BLaER1 treated with 17β-estradiol and CSF1 and Interleukin-3, amounts not matched to agents 10 nM and 100 nM (cell line): Measurements from ENCODE around the gene GMDS.

Experiments used
- H3K27ac ChIP-seq, 11 experiments: shearing (Covaris generic); formaldehyde crosslinking; 2 replicates each; pipeline ENCODE4 v1.8.1; 2022
- H3K27me3 ChIP-seq, 11 experiments: shearing (Covaris generic); formaldehyde crosslinking; 2 replicates each; pipeline ENCODE4 v1.8.1; 2022
- H3K36me3 ChIP-seq, 11 experiments: shearing (Covaris generic); formaldehyde crosslinking; 2 replicates each; pipeline ENCODE4 v1.8.1; 2022
- H3K4me1 ChIP-seq, 10 experiments: shearing (Covaris generic); formaldehyde crosslinking; 2 replicates each; pipeline ENCODE4 v1.8.1; 2022
- H3K4me2 ChIP-seq, 11 experiments: shearing (Covaris generic); formaldehyde crosslinking; 2 replicates each; pipeline ENCODE4 v1.8.1; 2022
- H3K4me3 ChIP-seq, 10 experiments: shearing (Covaris generic); formaldehyde crosslinking; 2 replicates each; pipeline ENCODE4 v1.8.1; 2022
- H3K9ac ChIP-seq, 11 experiments: shearing (Covaris generic); formaldehyde crosslinking; 2 replicates each; pipeline ENCODE4 v1.8.1; 2022
- H3K9me3 ChIP-seq, 11 experiments: shearing (Covaris generic); formaldehyde crosslinking; replicated peaks in 1 of 11; 2 replicates each; pipeline ENCODE4 v1.8.1; 2022
- H4K20me1 ChIP-seq, 11 experiments: shearing (Covaris generic); formaldehyde crosslinking; 2 replicates each; pipeline ENCODE4 v1.8.1; 2022
- Cebpa-rat ChIP-seq, 11 experiments: shearing (Covaris generic); IDR thresholded peaks; 2 replicates each; pipeline ENCODE4 v1.8.1; 2022

The GMDS gene

GRCh38 chr6:1667012-1667804 lies 578.2 kb downstream of the GMDS start:
- peaks cover 0 to 7% (median 0%) of the 10 kb centered on the region in 11 experiments; a peak in 2 of 22 replicates for H4K20me1 ChIP-seq
- peaks cover 6 to 17% (median 11%) of the 10 kb centered on the region in 10 experiments for H3K4me1 ChIP-seq
- H3K4me3 ChIP-seq = no peak overlapping the region
- no peak overlapping the region for H3K9ac ChIP-seq
- H3K9me3 ChIP-seq = no peaks in the 10 kb centered on the region
- no peak for TF ChIP-seq Cebpa-rat (IDR thresholded peaks at IDR 0.05)
- H3K4me2 ChIP-seq = no peak overlapping the region
- no peaks in the 10 kb centered on the region for H3K36me3 ChIP-seq
- H3K27me3 ChIP-seq = peaks cover 0 to 37% (median 0%) of the 10 kb centered on the region in 11 experiments; a peak in 5 of 22 replicates
- H3K27ac ChIP-seq = no peak overlapping the region

- peak overlapping the region; percentile 46 to 81 (median 66) for H3K4me2 ChIP-seq
- no peaks in the 10 kb centered on the region for H3K9me3 ChIP-seq
- H4K20me1 ChIP-seq = peaks cover 0 to 7% (median 0%) of the 10 kb centered on the region in 11 experiments; a peak in 2 of 22 replicates
- no peaks in the 10 kb centered on the region for H3K36me3 ChIP-seq
- H3K4me3 ChIP-seq = no peak overlapping the region
- H3K4me1 ChIP-seq = peaks cover 6 to 17% (median 11%) of the 10 kb centered on the region in 10 experiments
- H3K27ac ChIP-seq = no peak overlapping the region
- peaks cover 0 to 38% (median 0%) of the 10 kb centered on the region in 11 experiments; a peak in 5 of 22 replicates for H3K27me3 ChIP-seq
- H3K9ac ChIP-seq = no peak overlapping the region
- no peak for TF ChIP-seq Cebpa-rat (IDR thresholded peaks at IDR 0.05)
These were observed 580.2 kb downstream of the GMDS start for GRCh38 chr6:1665214-1665613.

- no peak for TF ChIP-seq Cebpa-rat (IDR thresholded peaks at IDR 0.05)
- no peak overlapping the region for H3K4me2 ChIP-seq
These were observed 581.1 kb downstream of the GMDS start for GRCh38 chr6:1664329-1664728.

GRCh38 chr6:1663511-1663910 lies 581.9 kb downstream of the GMDS start:
- Histone ChIP-seq H3K4me1 (peaks cover 10 to 21% (median 16%) of the 10 kb centered on the region in 10 experiments), H3K9ac (no peak overlapping the region), H3K4me2 (no peak overlapping the region), H3K4me3 (no peak overlapping the region), H3K27ac (no peak overlapping the region), H3K9me3 (peaks cover 0 to 12% (median 0%) of the 10 kb centered on the region in 11 experiments; a peak in 5 of 22 replicates), H3K36me3 (no peaks in the 10 kb centered on the region; a peak in 1 of 22 replicates), H3K27me3 (peaks cover 0 to 38% (median 0%) of the 10 kb centered on the region in 11 experiments; a peak in 5 of 22 replicates), H4K20me1 (peaks cover 0 to 7% (median 0%) of the 10 kb centered on the region in 11 experiments; a peak in 2 of 22 replicates)
- TF ChIP-seq Cebpa-rat (IDR thresholded peaks at IDR 0.05) = no peak

More at GRCh38 chr6:1664329-1664728, 581.1 kb downstream of the GMDS start:
- H3K27ac ChIP-seq = no peak overlapping the region
- H3K4me3 ChIP-seq = no peak overlapping the region
- H3K9me3 ChIP-seq = peaks cover 0 to 8% (median 0%) of the 10 kb centered on the region in 11 experiments; a peak in 5 of 22 replicates
- peaks cover 0 to 7% (median 0%) of the 10 kb centered on the region in 11 experiments; a peak in 2 of 22 replicates for H4K20me1 ChIP-seq
- H3K36me3 ChIP-seq = no peaks in the 10 kb centered on the region; a peak in 1 of 22 replicates
- peaks cover 0 to 38% (median 0%) of the 10 kb centered on the region in 11 experiments; a peak in 5 of 22 replicates for H3K27me3 ChIP-seq
- H3K4me1 ChIP-seq = peaks cover 8 to 17% (median 13%) of the 10 kb centered on the region in 10 experiments
- no peak overlapping the region for H3K9ac ChIP-seq

GRCh38 chr6:1662534-1662933 lies 582.9 kb downstream of the GMDS start:
- H3K9me3 ChIP-seq = peaks cover 0 to 12% (median 0%) of the 10 kb centered on the region in 11 experiments; a peak in 5 of 22 replicates
- peaks cover 0 to 7% (median 0%) of the 10 kb centered on the region in 11 experiments; a peak in 2 of 22 replicates for H4K20me1 ChIP-seq
- H3K27me3 ChIP-seq = peaks cover 0 to 38% (median 0%) of the 10 kb centered on the region in 11 experiments; a peak in 5 of 22 replicates
- no peak overlapping the region for H3K9ac ChIP-seq
- no peak overlapping the region for H3K4me2 ChIP-seq
- peaks cover 11 to 29% (median 22%) of the 10 kb centered on the region in 10 experiments for H3K4me1 ChIP-seq
- TF ChIP-seq Cebpa-rat (IDR thresholded peaks at IDR 0.05) = no peak
- H3K27ac ChIP-seq = no peak overlapping the region
- H3K36me3 ChIP-seq = no peaks in the 10 kb centered on the region; a peak in 1 of 22 replicates
- no peak overlapping the region for H3K4me3 ChIP-seq

- H3K9ac ChIP-seq = no peak overlapping the region
- peaks cover 0 to 12% (median 0%) of the 10 kb centered on the region in 11 experiments; a peak in 5 of 22 replicates for H3K9me3 ChIP-seq
- H3K4me3 ChIP-seq = no peak overlapping the region
- H3K4me1 ChIP-seq = peaks cover 3 to 32% (median 25%) of the 10 kb centered on the region in 10 experiments
- no peaks in the 10 kb centered on the region; a peak in 2 of 22 replicates for H4K20me1 ChIP-seq
- TF ChIP-seq Cebpa-rat (IDR thresholded peaks at IDR 0.05) = no peak
- no peak overlapping the region for H3K27ac ChIP-seq
- no peak overlapping the region for H3K4me2 ChIP-seq
- H3K36me3 ChIP-seq = no peaks in the 10 kb centered on the region; a peak in 1 of 22 replicates
- H3K27me3 ChIP-seq = peaks cover 0 to 24% (median 0%) of the 10 kb centered on the region in 11 experiments; a peak in 4 of 22 replicates
These were observed 585.6 kb downstream of the GMDS start for GRCh38 chr6:1659816-1660215.

- Histone ChIP-seq H3K27me3 (peaks cover 0 to 15% (median 0%) of the 10 kb centered on the region in 11 experiments; a peak in 4 of 22 replicates), H3K27ac (no peak overlapping the region), H3K9ac (no peak overlapping the region), H4K20me1 (no peaks in the 10 kb centered on the region; a peak in 2 of 22 replicates), H3K4me1 (peaks cover 7 to 32% (median 24%) of the 10 kb centered on the region in 10 experiments; a peak in 17 of 20 replicates), H3K36me3 (no peaks in the 10 kb centered on the region; a peak in 1 of 22 replicates), H3K9me3 (peaks cover 0 to 12% (median 0%) of the 10 kb centered on the region in 11 experiments; a peak in 5 of 22 replicates), H3K4me3 (no peak overlapping the region), H3K4me2 (peak overlapping the region in 6 of 11 experiments; percentile 54 to 84 (median 73); a peak in 10 of 22 replicates)
- TF ChIP-seq Cebpa-rat (IDR thresholded peaks at IDR 0.05) = no peak
These were observed 587.0 kb downstream of the GMDS start for GRCh38 chr6:1658212-1659005.

GRCh38 chr6:1657771-1658165 lies 587.6 kb downstream of the GMDS start:
- TF ChIP-seq Cebpa-rat (IDR thresholded peaks at IDR 0.05) = no peak
- Histone ChIP-seq H3K4me1 (peaks cover 7 to 32% (median 24%) of the 10 kb centered on the region in 10 experiments; a peak in 17 of 20 replicates), H3K36me3 (no peaks in the 10 kb centered on the region; a peak in 1 of 22 replicates), H3K9ac (0 out of 22 replicates have a peak overlapping the region, but pooled peaks of 1 of the 11 experiments have one; percentile 21), H3K27ac (no peak overlapping the region), H3K4me2 (peak overlapping the region in 8 of 11 experiments; percentile 54 to 84 (median 68); a peak in 16 of 22 replicates), H4K20me1 (no peaks in the 10 kb centered on the region; a peak in 2 of 22 replicates), H3K4me3 (no peak overlapping the region; a peak in 1 of 20 replicates), H3K9me3 (peaks cover 0 to 12% (median 0%) of the 10 kb centered on the region in 11 experiments; a peak in 5 of 22 replicates), H3K27me3 (peaks cover 0 to 8% (median 0%) of the 10 kb centered on the region in 11 experiments; a peak in 4 of 22 replicates)
